Measurements from ENCODE around the gene ARL13B.

The ARL13B gene

DNA sequence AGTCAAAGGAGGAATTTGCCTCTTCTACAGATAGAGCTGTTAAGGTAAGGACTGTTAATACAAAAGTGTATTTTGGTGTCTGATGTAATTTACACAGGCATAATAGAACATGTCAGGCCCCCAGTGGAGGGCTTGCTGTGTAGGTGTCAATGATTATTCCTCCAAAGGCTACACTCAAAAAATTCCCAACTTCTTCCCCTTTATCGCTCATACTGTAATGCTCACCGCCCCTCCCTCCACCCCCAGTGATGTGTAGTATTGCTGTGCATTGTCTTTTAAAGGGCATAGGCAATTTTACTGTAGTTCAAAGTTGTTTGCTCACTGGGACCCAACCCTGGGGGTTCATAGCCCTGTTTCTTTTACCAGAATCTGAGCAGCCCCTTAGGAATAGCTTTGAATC is 115.2 kb downstream of the ARL13B start:
- no peak for FAIRE-seq
- DNase-seq (ENCODE audit: insufficient read length, low spot score) = no peak

- no peak for FAIRE-seq
- DNase-seq (ENCODE audit: insufficient read length, low spot score) = no peak
These were observed 118.5 kb downstream of the ARL13B start for GRCh38 chr3:94098452-94098851.

- FAIRE-seq (no peak), DNase-seq (ENCODE audit: insufficient read length, low spot score) (no peak)
These were observed 119.4 kb downstream of the ARL13B start for GRCh38 chr3:94099311-94099710.

GRCh38 chr3:94101860-94102259 is 121.9 kb downstream of the ARL13B start:
- DNase-seq (ENCODE audit: insufficient read length, low spot score) = no peak
- no peak for FAIRE-seq
